Activated T-cell treated with anti-CD3 and anti-CD28 coated beads for 24 hours (primary cell): ENCODE results near the gene INSL3.
A peak's percentile ranks its signal among the peaks of the same experiment; 100 is the strongest.
"Not testable (repeated sequence)": the region's sequence is repeated elsewhere in the genome, so short reads cannot be mapped to it uniquely, and the experiment has no call there.

Source experiments
- DNase-seq: peaks from one replicate; pipeline ENCODE4 v3.0.0-alpha.2; 2020; ENCODE audit warnings: low read depth

Gene INSL3

DNA sequence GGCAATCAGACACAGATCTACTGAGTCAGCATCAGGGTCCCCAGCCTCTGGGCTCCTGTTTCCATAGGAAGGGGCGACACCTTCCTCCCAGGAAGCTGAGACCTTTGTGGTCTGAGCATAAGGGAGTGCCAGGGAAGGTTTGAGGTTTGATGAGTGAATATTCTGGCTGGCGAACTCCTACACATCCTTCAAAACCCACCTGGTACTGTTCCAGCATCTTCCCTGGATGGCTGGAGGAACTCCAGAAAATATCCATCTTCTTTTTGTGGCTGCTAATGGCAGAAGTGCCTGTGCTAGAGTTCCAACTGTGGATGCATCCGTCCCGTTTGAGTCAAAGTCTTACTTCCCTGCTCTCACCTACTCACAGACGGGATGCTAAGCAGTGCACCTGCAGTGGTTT is 9.2 kb downstream of the INSL3 start:
- DNase-seq, result no peak

GRCh38 chr19:17811681-17812080 is 9.6 kb downstream of the INSL3 start:
- DNase-seq, result no peak

DNA sequence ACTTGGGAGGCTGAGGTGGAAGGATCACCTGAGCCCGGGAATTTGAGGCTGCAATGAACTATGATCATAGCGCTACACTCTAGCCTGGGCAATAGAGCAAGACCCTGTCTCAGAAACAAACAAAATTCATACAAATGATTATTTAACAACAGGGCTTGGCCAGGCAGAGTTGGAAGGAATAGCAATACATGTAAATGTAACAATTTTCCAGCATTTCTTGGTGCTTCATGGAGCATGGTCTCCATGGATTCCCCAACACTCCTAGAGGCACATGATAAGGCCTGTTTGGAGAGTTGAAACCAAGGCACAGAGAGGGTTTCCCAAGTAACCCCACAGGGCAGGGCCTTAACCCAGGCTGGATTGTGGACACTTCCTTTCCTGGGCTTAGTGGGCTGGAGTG is 10.2 kb downstream of the INSL3 start:
- no peak for DNase-seq

DNA sequence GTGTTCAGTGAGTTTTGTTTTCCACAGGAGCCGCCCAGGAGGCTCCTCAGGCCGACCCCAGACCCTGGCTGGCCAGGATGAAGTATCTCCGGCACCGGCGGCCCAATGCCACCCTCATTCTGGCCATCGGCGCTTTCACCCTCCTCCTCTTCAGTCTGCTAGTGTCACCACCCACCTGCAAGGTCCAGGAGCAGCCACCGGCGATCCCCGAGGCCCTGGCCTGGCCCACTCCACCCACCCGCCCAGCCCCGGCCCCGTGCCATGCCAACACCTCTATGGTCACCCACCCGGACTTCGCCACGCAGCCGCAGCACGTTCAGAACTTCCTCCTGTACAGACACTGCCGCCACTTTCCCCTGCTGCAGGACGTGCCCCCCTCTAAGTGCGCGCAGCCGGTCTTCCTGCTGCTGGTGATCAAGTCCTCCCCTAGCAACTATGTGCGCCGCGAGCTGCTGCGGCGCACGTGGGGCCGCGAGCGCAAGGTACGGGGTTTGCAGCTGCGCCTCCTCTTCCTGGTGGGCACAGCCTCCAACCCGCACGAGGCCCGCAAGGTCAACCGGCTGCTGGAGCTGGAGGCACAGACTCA is 13.5 kb downstream of the INSL3 start:
- no peak for DNase-seq

DNA sequence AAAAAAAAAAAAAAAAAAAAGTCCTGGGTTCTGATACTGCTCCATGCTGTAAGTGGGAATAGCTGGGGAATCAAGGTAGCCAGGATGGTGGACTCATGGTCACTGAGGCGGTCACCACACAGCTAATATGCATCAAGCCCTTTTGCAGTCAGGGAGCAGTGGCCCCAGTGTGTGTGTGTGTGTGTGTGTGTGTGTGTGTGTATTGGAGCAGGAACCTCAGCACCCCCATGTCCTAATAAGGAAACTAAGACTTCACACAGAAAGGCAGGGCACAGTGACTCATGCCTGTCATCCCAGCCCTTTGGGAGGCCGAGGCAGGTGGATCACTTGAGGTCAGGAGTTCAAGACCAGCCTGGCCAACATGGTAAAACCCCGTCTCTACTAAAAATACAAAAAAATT is 14.4 kb downstream of the INSL3 start:
- no peak for DNase-seq

- no peak for DNase-seq
Measured at GRCh38 chr19:17805427-17805826, 15.9 kb downstream of the INSL3 start.

DNA sequence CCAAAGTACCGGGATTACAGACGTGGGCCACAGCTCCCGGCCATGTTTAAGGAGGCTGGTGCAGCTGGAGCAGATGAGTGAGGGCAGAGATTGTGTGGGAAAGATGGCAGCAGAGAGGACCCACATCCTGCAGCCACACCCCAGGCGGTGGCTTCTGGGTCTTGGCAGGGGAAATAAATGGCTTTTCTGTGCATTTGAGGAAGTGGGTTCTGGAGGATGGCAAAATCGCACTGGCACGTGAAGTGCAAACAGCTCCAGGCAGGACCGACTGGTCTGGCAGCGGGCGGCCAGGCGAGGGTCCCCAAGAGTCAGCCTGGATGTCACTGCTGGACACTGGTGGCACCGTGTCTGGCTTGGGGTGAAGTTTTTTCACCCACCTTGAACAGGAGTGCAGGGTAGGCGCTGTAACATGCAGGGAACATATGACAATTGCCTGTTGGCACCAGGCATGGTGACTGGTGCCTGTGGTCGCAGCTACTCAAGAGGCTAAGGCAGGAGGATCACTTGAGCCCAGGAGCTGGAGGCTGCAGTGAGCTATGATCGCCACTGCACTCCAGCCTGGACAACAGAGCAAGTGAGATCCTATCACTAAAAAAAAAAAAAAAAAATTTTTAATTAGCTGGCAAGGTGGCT is 17.9 kb downstream of the INSL3 start:
- DNase-seq, result no peak

GRCh38 chr19:17802137-17802858 is 19.0 kb downstream of the INSL3 start:
- DNase-seq, result no peak

DNA sequence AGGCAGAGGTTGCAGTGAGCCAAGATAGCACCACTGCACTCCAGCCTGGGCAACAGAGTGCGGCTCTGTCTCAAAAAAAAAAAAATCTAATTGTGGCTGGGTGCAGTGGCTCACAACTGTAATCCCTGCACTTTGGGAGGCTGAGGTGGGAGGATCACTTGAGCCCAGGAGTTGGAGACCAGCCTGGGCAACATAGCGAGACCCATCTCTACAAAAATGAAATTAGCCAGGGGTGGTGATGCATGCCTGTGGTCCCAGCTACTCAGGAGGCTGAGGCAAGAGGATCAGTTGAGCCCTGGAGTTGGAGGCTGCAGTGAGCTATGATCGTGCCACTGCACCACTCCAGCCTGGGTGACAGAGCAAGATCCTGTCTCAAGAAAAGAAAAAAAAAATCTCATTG is 22.7 kb downstream of the INSL3 start:
- not testable (repeated sequence) for DNase-seq

- DNase-seq, result peak; percentile 50
Measured at GRCh38 chr19:17797424-17798201, 23.7 kb downstream of the INSL3 start.

GRCh38 chr19:17796838-17797423 is 24.4 kb downstream of the INSL3 start:
- no peak for DNase-seq

- DNase-seq, result no peak
Measured at GRCh38 chr19:17796013-17796837, 25.1 kb downstream of the INSL3 start.

- no peak for DNase-seq
Measured at GRCh38 chr19:17795495-17795856, 25.8 kb downstream of the INSL3 start.

GRCh38 chr19:17794731-17795494 is 26.4 kb downstream of the INSL3 start, which contains the start of gene B3GNT3:
TSS of gene B3GNT3 (plus strand) at chr19:17795138. CDS start at chr19:17807808, 12,670 bp downstream.
- no peak for DNase-seq

- no peak for DNase-seq
Measured at GRCh38 chr19:17794412-17794730, 26.9 kb downstream of the INSL3 start.

DNA sequence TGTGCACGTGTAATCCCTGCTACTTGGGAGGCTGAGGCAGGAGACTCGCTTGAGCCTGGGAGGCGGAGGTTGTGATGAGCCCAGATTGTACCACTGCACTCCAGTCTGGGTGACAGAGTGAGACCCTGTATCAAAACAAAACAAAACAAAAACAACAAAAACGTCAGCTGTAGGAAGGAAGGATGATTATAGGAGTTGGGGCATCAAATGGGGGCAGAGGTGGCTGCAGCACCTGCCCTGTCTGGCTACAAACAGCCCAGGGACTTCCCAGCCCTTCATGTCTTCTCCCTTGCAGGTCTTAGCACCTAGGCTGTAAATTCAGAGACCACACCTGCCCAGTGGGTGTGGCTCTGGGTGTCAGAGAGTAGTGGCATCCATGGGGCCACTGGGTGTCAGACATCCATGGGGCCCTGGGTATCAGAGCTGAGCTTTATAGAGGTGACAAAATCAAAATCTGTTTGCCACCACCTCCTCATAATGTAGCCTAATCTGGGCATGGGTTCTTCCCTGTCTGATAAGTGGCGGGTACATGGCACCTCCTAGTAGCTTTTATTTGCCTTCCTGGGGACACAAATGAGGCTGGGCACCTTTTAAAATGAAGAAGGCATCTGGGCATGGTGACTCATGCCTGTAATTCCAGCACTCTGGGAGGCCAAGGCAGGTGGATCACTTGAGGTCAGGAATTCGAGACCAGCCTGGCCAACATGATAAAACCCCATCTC is 31.1 kb downstream of the INSL3 start:
- DNase-seq, result no peak

DNA sequence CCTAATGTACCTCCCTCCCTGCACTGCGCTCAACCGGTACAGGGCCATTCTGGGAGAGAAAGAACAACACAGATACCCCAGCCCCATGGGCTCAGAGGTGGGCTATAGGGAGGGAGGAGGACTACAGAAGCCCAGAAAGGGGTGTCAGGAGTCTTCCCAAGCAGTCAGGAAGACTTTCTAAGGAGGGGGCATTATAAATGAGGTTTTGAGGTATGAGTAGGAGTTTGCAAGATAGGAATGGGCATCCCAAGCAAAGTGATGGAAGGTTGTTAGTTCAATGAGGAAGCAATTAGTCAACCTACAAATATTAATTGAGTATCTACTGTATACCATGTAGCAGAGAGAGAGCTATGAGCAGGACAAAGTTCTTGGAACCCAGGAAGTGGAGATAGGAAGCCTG is 32.7 kb downstream of the INSL3 start:
- no peak for DNase-seq

GRCh38 chr19:17787274-17787913 is 33.9 kb downstream of the INSL3 start:
- DNase-seq, result no peak

DNA sequence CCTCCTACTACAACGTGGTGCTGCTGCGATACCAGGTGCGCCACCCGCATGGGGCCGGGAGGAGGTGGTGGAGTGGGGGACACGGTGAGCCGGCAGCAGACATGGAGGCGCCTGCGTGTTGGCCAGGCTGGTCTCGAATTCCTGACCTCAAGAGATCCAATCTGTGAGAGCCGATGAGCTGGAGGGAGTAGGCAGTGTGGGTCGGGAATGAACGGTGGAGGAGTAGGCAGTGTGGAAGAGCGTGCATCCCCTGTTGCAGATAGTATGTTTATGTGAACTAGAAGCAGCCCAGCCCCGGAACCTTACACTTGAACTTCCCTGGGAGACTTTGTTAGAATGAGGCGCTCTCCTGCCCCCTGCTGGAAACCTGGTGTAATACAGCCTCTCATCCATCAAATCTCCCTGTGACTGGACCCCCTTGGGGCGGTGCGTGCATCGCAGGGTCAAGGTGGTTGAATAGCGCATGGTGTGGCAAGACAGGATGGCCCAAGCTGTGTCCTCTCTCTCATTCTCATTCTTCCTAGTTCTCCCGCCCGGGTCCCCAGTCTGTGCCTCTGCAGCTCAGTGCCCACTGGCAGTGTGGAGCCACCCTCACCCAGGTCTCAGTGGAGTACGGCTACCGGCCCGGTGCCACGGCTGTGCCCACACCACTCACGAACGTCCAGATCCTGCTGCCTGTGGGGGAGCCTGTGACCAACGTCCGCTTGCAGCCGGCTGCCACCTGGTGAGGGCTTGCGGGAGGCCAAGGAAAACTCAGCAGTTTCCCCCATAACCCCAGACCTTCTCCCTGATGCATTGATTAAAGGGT is 36.9 kb downstream of the INSL3 start:
- DNase-seq, result peak; percentile 64
